GM18873 (cell line): ENCODE results near the gene LSM7.
"Not testable (repeated sequence)": the region's sequence is repeated elsewhere in the genome, so short reads cannot be mapped to it uniquely, and the experiment has no call there.

Experiments
- ATAC-seq: cut with Tn5 transposase; IDR thresholded peaks from one replicate; pipeline ENCODE4 v1.9.1; 2021; ENCODE audit warnings: mild to moderate bottlenecking, moderate library complexity, moderate number of reproducible peaks; ENCODE audit not compliant: unreplicated experiment, low FRiP score

Gene LSM7

DNA sequence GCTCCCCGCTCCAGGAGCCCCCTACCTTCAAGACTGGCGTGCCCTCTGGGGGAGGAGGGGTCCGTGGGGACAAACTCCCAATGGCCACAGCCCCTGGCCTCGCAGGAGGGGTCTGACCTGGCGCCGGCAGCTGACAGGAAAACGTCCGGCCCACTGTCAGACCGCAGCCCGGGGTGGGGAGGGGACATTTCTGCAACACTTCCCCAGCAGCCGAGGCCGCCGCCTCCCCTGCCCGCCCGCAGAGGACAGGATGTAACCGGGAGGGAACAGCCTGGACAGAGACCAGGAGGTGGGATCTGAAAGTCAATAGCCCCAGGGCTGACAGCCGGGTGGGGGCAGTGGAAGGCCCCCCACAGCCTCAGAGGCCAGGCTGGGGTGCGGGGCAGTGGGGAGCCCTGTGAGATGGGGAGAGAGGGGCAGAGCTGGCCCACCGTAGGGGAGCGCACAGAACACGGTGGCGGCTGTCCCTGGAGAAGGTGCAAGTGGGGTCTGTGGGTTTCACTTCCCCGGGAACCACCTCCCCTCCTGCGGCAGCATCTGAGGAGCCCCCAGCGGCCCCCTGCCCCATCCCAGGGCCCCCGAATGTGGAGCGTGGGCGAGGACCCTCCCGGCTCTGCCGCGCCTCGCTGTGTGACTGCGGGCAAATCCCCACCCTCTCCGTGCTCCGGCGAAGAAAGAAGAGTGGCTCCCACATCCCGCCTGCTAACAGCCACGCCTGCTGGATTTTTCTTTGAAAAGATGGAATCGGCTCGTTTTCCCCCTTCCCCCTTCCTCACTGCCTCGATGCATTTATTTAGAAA, 46.1 kb downstream of the LSM7 start, which contains the start of gene PEAK3:
PEAK3 (minus strand) TSS at position 114 of the 800 bp plus-strand sequence. CDS start 1,244 bp downstream, outside the sequence.
- ATAC-seq: no peak

GRCh38 chr19:2281265-2282061, 46.9 kb downstream of the LSM7 start:
- ATAC-seq: not testable (repeated sequence)

- no peak for ATAC-seq
Measured at GRCh38 chr19:2280633-2281264, 47.6 kb downstream of the LSM7 start.

GRCh38 chr19:2278459-2279158, 49.8 kb downstream of the LSM7 start:
- ATAC-seq: no peak

DNA sequence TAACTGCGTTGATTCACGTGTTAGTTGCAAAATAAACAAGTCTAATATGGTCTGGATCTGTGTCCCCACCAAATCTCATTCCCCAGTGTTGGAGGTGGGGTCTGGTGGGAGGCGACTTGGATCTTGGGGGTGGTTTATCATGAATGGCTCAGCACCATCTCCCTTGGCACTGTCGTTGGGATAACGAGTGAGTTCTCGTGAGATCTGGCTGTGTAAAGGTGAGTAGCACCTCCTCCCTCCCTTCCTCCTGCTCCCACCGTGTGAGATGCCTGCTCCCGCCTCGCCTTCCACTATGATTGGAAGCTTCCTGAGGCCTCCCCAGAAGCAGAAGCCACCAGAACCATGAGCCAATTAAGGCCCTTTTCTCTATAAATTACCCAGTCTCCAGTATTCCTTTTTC, 51.2 kb downstream of the LSM7 start:
- no peak for ATAC-seq

DNA sequence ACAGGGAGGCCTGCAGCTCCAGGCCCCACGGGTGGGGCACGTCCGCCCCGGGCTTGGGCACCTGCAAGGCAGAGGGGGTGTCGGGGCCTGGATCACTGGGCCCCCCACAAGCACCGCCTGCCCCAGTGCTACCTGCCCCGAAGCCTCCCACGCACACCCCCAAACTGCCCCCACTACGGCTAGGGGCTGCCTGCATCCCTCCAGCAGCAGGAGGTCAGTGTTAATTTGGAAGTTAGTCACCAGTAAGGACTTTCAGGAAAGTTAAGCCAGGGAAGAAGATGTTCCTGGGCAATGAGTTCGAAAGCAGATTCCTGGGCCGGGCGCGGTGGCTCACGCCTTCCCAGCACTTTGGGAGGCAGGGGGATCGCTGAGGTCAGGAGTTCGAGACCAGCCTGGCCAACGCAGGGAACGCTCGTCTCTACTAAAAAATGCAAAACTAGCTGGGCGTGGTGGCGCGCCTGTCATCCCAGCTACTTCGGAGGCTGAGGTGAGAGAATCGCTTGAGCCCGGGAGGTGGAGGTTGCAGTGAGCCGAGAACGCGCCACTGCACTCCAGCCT, 51.9 kb downstream of the LSM7 start:
- no peak for ATAC-seq

DNA sequence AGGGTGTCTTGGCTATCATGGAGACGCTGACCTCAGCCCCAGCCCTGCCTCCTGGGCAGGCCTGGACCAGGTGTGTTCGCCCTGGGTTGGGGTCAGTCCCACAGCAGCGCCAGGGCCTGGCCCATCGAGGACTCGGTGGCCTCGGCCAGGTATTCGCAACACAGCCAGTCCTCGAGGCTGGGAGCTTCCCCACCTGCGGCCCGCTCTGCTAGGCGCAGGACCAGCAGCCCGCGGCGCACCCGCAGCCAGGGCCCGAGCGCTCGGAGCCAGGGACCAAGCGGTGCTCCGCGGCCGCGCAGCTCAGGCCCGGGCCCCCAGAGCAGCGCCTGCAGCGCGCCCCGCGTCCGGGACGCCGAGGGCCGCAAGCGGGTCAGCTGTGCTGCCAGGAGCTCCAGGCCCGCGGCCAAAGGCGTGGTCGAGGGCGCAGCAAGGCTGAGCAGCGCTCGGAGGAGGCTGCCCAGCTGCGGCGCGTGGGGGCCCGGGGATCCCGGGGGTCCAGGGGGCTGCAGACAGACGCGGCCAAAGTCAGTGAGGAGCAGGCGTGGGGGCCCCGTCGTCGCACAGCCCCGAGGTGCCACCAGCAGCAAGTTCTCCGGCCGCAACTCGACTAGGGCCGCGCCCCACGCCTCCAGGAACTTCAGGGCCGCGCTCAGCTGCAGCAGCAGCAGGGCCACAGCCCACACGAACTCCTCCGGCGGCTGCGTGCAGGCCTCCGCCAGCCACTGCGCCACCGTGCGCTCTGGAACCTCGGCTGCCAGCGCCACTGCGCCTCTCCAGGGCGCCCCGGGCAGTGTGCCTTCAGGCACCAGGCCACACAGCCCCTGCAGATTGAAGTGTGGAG, 52.6 kb downstream of the LSM7 start:
- ATAC-seq: no peak

GRCh38 chr19:2274931-2275535, 53.4 kb downstream of the LSM7 start:
- ATAC-seq: no peak

GRCh38 chr19:2274185-2274711, 54.1 kb downstream of the LSM7 start:
- ATAC-seq: no peak

- no peak for ATAC-seq
Measured at GRCh38 chr19:2273356-2274184, 54.8 kb downstream of the LSM7 start.
